Activated naive CD4-positive, alpha-beta T cell treated with anti-CD3 and anti-CD28 coated beads, Interleukin-2, amount 50 U/mL, for 16 hours (primary cell): Measurements from ENCODE around the gene EDARADD.
"Not testable (repeated sequence)": the region's sequence is repeated elsewhere in the genome, so short reads cannot be mapped to it uniquely, and the experiment has no call there.

ENCODE experiments used
- DNase-seq: peaks from one replicate; pipeline ENCODE4 v3.0.0-alpha.2; 2020

The EDARADD gene

GRCh38 chr1:236393681-236394481, at the start of gene EDARADD:
Gene EDARADD (plus strand): TSS chr1:236394286. CDS start chr1:236394445, 159 bp downstream.
- no peak for DNase-seq

GRCh38 chr1:236345728-236346127, 48.4 kb upstream of the EDARADD start:
- DNase-seq: no peak

- DNase-seq: no peak
Measured at GRCh38 chr1:236348071-236348470, 46.0 kb upstream of the EDARADD start.

- no peak for DNase-seq
Measured at GRCh38 chr1:236350308-236350707, 43.8 kb upstream of the EDARADD start.

GRCh38 chr1:236351875-236352573, 42.1 kb upstream of the EDARADD start:
- no peak for DNase-seq

GRCh38 chr1:236352747-236353146, 41.3 kb upstream of the EDARADD start:
- not testable (repeated sequence) for DNase-seq

GRCh38 chr1:236353813-236354212, 40.3 kb upstream of the EDARADD start:
- DNase-seq: no peak

GRCh38 chr1:236354330-236355147, 39.5 kb upstream of the EDARADD start:
- DNase-seq: no peak

- no peak for DNase-seq
Measured at GRCh38 chr1:236356141-236356540, 37.9 kb upstream of the EDARADD start.

GRCh38 chr1:236361909-236362590, 32.0 kb upstream of the EDARADD start:
- no peak for DNase-seq

- DNase-seq: no peak
Measured at GRCh38 chr1:236363237-236363636, 30.8 kb upstream of the EDARADD start.

- no peak for DNase-seq
Measured at GRCh38 chr1:236365999-236366570, 28.0 kb upstream of the EDARADD start.

GRCh38 chr1:236366681-236367080, 27.4 kb upstream of the EDARADD start:
- DNase-seq: not testable (repeated sequence)

- no peak for DNase-seq
Measured at GRCh38 chr1:236370420-236370819, 23.7 kb upstream of the EDARADD start.

GRCh38 chr1:236371083-236371482, 23.0 kb upstream of the EDARADD start:
- no peak for DNase-seq

GRCh38 chr1:236377832-236378535, 16.1 kb upstream of the EDARADD start:
- no peak for DNase-seq

- no peak for DNase-seq
Measured at GRCh38 chr1:236381565-236382158, 12.4 kb upstream of the EDARADD start.

- no peak for DNase-seq
Measured at GRCh38 chr1:236388332-236388731, 5.8 kb upstream of the EDARADD start.

GRCh38 chr1:236389253-236389652, 4.8 kb upstream of the EDARADD start:
- DNase-seq: no peak

GRCh38 chr1:236391008-236391407, 3.1 kb upstream of the EDARADD start:
- no peak for DNase-seq

GRCh38 chr1:236392182-236392581, 1.9 kb upstream of the EDARADD start:
- DNase-seq: no peak
